CD4-positive, CD25-positive, alpha-beta regulatory T cell (primary cell): ENCODE results near the gene FOXP1. TPM values are rescaled to one million over a fixed set of nuclear protein-coding genes. Genes with fewer than 3 reads are reported as not detected.
A peak's percentile ranks its signal among the peaks of the same experiment; 100 is the strongest.

Source experiments
- ATAC-seq, 2 donors: fragments of 150-1000 bp; cut with Tn5 transposase; one replicate each; pipeline ENCODE4 v1.10.0; 2021; ENCODE audit warnings: low read depth in 2 of 2, moderate number of reproducible peaks in 2 of 2, moderate library complexity in 1 of 2
- DNase-seq, 3 donors: peaks; one replicate each; pipeline versions ENCODE4 v3.0.0 to v3.0.0-alpha.2; 2012 to 2022; ENCODE audit warnings: mixed read lengths in 1 of 3
- H3K27ac ChIP-seq: one replicate; pipeline ENCODE4 v1.7.0; 2013; ENCODE audit warnings: mild to moderate bottlenecking, low read length; ENCODE audit not compliant: insufficient read depth, poor library complexity, severe bottlenecking
- H3K27me3 ChIP-seq: one replicate; pipeline ENCODE4 v1.7.0; 2013; ENCODE audit warnings: low read length; ENCODE audit not compliant: control insufficient read depth, insufficient read depth
- H3K36me3 ChIP-seq: one replicate; pipeline ENCODE4 v1.7.0; 2013; ENCODE audit warnings: mild to moderate bottlenecking, low read length, moderate library complexity; ENCODE audit not compliant: control insufficient read depth, insufficient read depth
- H3K4me1 ChIP-seq: 2 replicates; pipeline ENCODE4 v1.7.0; 2013; ENCODE audit warnings: mild to moderate bottlenecking, low read length; ENCODE audit not compliant: insufficient read depth, control insufficient read depth, poor library complexity, severe bottlenecking
- H3K4me3 ChIP-seq: one replicate; pipeline ENCODE4 v1.7.0; 2013; ENCODE audit warnings: low read depth, mild to moderate bottlenecking, low read length, moderate library complexity
- H3K9me3 ChIP-seq, 2 experiments: 1 replicate in 1 of 2; 2 replicates in 1 of 2; pipeline ENCODE4 v1.7.0; 2013; ENCODE audit warnings: low read length in 2 of 2, mild to moderate bottlenecking in 1 of 2, moderate library complexity in 1 of 2; ENCODE audit not compliant: control insufficient read depth in 2 of 2
- H3K27ac Mint-ChIP-seq, 3 donors: one replicate each; pipeline ENCODE4 v1.8.0; 2020 to 2022; ENCODE audit warnings: mild to moderate bottlenecking in 3 of 3, mixed read lengths in 3 of 3, moderate library complexity in 2 of 3
- H3K27me3 Mint-ChIP-seq: one replicate; pipeline ENCODE4 v1.8.0; 2022; ENCODE audit warnings: mild to moderate bottlenecking, mixed read lengths
- H3K36me3 Mint-ChIP-seq: one replicate; pipeline ENCODE4 v1.8.0; 2020; ENCODE audit warnings: mixed read lengths
- H3K4me1 Mint-ChIP-seq, 4 donors: one replicate each; pipeline ENCODE4 v1.8.0; 2020 to 2022; ENCODE audit warnings: mixed read lengths in 4 of 4, mild to moderate bottlenecking in 1 of 4
- H3K4me3 Mint-ChIP-seq, 4 donors: one replicate each; pipeline ENCODE4 v1.8.0; 2020 to 2022; ENCODE audit warnings: mild to moderate bottlenecking in 4 of 4, mixed read lengths in 4 of 4, moderate library complexity in 3 of 4
- H3K9me3 Mint-ChIP-seq, 7 donors: one replicate each; pipeline ENCODE4 v1.8.0; 2020 to 2022; ENCODE audit warnings: mixed read lengths in 7 of 7, mild to moderate bottlenecking in 3 of 7, moderate library complexity in 2 of 7
- polyA plus RNA-seq, 4 donors: library from polyadenylated mRNA; unstranded; fragments of 300-500 nt; fragmentation: Illumina TruSeq; gene quantifications; one replicate each; pipeline ENCODE4 v1.2.3, GENCODE V29; 2021
- total RNA-seq: library from RNA; stranded (reverse); gene quantifications from one replicate; pipeline ENCODE4 v1.2.3, GENCODE V29; 2022

Gene FOXP1
- total and polyA plus RNA-seq, 5 donors from 2014 or later: 301 to 599 (median 346) TPM

DNA sequence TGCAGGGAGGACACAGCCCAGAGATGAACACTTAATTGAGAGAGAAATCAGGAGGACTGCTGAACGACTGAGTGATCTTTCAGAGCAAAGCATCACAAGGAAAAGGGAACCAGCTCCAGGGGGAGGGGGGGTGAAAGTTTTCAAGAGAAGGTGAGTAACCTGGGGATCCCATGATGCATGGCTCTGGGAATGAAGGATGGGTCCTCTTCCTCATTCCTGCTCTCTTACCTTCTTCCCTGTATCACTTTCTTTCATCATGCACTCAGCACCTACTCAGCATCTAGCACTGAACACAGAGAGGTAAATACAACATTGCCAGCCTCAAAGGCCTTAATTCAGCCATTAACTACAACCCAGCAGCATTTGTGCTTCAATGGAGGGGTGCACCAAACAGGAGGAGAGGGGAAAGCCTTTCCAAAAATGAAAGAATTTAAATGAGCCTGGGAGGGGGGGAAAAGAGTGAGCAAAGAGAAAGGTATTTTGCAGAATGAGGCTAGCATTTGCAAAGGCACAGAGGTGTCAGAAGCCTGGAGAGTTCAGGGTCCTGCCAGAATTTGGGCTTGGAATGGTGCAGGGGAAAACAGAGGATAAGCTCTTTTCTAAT lies 427.4 kb downstream of the FOXP1 start:
- H3K36me3 ChIP-seq: peaks cover 8% of the 10 kb centered on the region
- H3K27me3 Mint-ChIP-seq: no peaks in the 10 kb centered on the region
- H3K4me1 ChIP-seq: peaks cover 27% of the 10 kb centered on the region
- no peaks in the 10 kb centered on the region for H3K9me3 ChIP-seq
- H3K27me3 ChIP-seq: no peaks in the 10 kb centered on the region
- peak overlapping the region in 2 of 4 donors; percentile 10 to 31 for H3K4me3 Mint-ChIP-seq
- DNase-seq (no peak), ATAC-seq (no peak)
- peaks cover 27% of the 10 kb centered on the region for H3K36me3 Mint-ChIP-seq
- H3K27ac Mint-ChIP-seq: peak overlapping the region; percentile 73 to 94 (median 77)
- H3K4me1 Mint-ChIP-seq: peaks cover 23 to 89% (median 58%) of the 10 kb centered on the region in 4 donors
- no peak overlapping the region for H3K4me3 ChIP-seq
- H3K9me3 Mint-ChIP-seq: peaks cover 0 to 3% (median 0%) of the 10 kb centered on the region in 7 donors
- peak overlapping the region; percentile 48 for H3K27ac ChIP-seq

DNA sequence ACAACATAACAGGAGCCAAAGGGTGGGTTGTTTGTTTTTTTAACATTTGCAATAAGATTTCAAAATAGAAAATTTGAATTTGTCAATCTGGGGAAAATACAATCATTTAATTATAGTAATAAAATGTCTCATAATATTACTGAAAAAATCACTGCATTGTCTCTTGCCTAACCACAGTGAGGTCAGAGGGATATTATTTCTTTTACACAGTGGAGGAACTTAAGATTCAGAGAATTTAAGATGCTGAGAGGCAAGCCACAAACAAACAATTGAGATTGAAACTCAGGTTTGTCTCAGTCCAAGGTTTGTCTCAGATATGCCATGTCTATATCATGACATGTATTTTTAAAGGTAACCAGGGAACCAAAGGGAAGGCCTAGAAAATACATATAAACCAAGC lies 428.7 kb downstream of the FOXP1 start:
- H3K27me3 ChIP-seq: no peaks in the 10 kb centered on the region
- peaks cover 8% of the 10 kb centered on the region for H3K36me3 ChIP-seq
- H3K4me1 ChIP-seq: peaks cover 38% of the 10 kb centered on the region
- no peak for DNase-seq
- H3K4me1 Mint-ChIP-seq: peaks cover 32 to 92% (median 62%) of the 10 kb centered on the region in 4 donors
- H3K27ac ChIP-seq: no peak overlapping the region
- H3K27ac Mint-ChIP-seq: peak overlapping the region in 1 of 3 donors; percentile 28
- H3K4me3 Mint-ChIP-seq: peak overlapping the region in 1 of 4 donors; percentile 36
- H3K4me3 ChIP-seq: no peak overlapping the region
- peaks cover 21% of the 10 kb centered on the region for H3K36me3 Mint-ChIP-seq
- no peaks in the 10 kb centered on the region for H3K9me3 ChIP-seq
- no peaks in the 10 kb centered on the region for H3K27me3 Mint-ChIP-seq
- ATAC-seq: no peak
- H3K9me3 Mint-ChIP-seq: no peaks in the 10 kb centered on the region

- H3K27ac Mint-ChIP-seq: no peak overlapping the region
- no peak overlapping the region for H3K27ac ChIP-seq
- no peaks in the 10 kb centered on the region for H3K27me3 ChIP-seq
- no peaks in the 10 kb centered on the region for H3K9me3 ChIP-seq
- DNase-seq (no peak), ATAC-seq (no peak)
- peaks cover 27 to 90% (median 63%) of the 10 kb centered on the region in 4 donors for H3K4me1 Mint-ChIP-seq
- peaks cover 25% of the 10 kb centered on the region for H3K36me3 Mint-ChIP-seq
- H3K36me3 ChIP-seq: peaks cover 3% of the 10 kb centered on the region
- no peak overlapping the region for H3K4me3 ChIP-seq
- peak overlapping the region in 3 of 4 donors; percentile 32 to 65 (median 34) for H3K4me3 Mint-ChIP-seq
- H3K9me3 Mint-ChIP-seq: no peaks in the 10 kb centered on the region
- peaks cover 38% of the 10 kb centered on the region for H3K4me1 ChIP-seq
- no peaks in the 10 kb centered on the region for H3K27me3 Mint-ChIP-seq
Observed at GRCh38 chr3:71153713-71154112, 429.8 kb downstream of the FOXP1 start.

DNA sequence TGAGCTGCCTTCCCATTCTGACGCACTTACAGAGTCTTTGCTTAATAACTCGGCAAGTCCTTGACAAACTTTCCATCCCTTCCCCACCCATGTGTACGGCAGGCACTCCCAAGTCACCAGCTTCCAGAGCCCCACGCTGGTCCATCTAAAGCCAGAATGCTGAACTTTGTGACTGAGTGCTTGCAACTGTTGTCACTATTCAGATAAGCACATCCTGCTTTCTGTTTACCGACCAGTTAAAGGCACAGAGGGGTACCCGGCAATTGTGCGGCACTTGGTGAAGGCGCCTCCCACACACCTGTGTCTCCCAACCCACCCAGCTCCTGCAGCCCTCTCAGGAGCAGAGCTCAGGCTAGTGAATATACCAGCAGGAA lies 430.6 kb downstream of the FOXP1 start:
- Histone ChIP-seq H3K27ac (no peak overlapping the region), H3K9me3 (no peaks in the 10 kb centered on the region), H3K27me3 (no peaks in the 10 kb centered on the region), H3K4me3 (no peak overlapping the region), H3K36me3 (peaks cover 3% of the 10 kb centered on the region), H3K4me1 (peaks cover 38% of the 10 kb centered on the region)
- Mint-ChIP-seq H3K4me1 (peaks cover 30 to 87% (median 63%) of the 10 kb centered on the region in 4 donors), H3K27me3 (no peaks in the 10 kb centered on the region), H3K9me3 (no peaks in the 10 kb centered on the region), H3K36me3 (peaks cover 30% of the 10 kb centered on the region), H3K27ac (peak overlapping the region; percentile 58 to 74 (median 64)), H3K4me3 (peak overlapping the region in 2 of 4 donors; percentile 41 to 68)
- ATAC-seq (no peak), DNase-seq (no peak)

DNA sequence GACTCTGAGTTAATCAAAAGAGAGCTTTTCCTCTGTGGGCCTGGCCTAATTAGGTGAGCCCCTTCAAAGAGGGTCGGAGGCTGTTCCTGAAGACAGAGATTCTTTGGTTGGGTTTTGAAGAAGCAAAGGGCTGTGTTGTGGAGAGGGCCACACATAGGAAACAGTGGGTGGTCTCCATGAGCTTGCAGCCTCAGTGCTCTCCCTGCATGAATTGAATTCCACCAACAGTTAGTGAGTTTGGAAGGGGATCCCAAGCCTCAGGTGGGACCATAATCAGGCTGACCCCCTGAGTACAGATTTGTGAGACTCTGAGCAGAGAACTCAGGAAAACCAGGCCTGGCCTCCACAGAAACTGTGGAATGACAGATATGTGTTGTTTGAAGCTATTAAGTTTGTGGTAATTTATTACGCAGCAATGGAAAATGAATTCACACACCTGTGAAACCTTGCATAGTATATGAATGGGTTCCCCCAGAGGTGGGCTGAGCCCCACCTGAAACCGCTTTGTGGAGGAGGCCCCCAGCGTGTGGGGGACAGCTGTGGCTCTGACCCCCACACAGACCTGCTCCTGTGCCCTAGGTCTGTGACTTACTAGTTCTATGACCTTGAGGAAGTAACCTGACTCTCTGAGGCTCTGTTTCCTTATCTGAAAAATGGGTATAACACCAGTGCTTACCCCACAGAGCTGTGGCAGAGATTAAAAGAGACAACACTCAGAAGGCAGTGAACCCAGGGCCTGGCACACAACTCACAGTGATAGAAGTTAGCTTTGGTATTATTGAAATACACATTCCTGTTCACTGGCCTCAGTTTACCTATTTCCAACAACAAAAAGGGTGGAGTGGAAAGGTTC lies 431.3 kb downstream of the FOXP1 start:
- no peaks in the 10 kb centered on the region for H3K9me3 ChIP-seq
- H3K27me3 ChIP-seq: no peaks in the 10 kb centered on the region
- H3K36me3 ChIP-seq: peaks cover 4% of the 10 kb centered on the region
- H3K36me3 Mint-ChIP-seq: peaks cover 31% of the 10 kb centered on the region
- ATAC-seq (no peak), DNase-seq (no peak)
- H3K4me1 Mint-ChIP-seq: peaks cover 35 to 84% (median 57%) of the 10 kb centered on the region in 4 donors
- peak overlapping the region in 2 of 4 donors; percentile 10 to 68 for H3K4me3 Mint-ChIP-seq
- H3K4me3 ChIP-seq: no peak overlapping the region
- no peaks in the 10 kb centered on the region for H3K9me3 Mint-ChIP-seq
- H3K27me3 Mint-ChIP-seq: no peaks in the 10 kb centered on the region
- peak overlapping the region; percentile 35 for H3K27ac ChIP-seq
- H3K4me1 ChIP-seq: peaks cover 38% of the 10 kb centered on the region
- H3K27ac Mint-ChIP-seq: peak overlapping the region; percentile 74 to 80 (median 77)

- no peaks in the 10 kb centered on the region for H3K9me3 ChIP-seq
- ATAC-seq (peak; percentile 56), DNase-seq (peak in 1 of 3 donors; percentile 54)
- H3K4me3 ChIP-seq: peak overlapping the region; percentile 54
- H3K27me3 Mint-ChIP-seq: no peaks in the 10 kb centered on the region
- H3K36me3 ChIP-seq: peaks cover 11% of the 10 kb centered on the region
- H3K27me3 ChIP-seq: no peaks in the 10 kb centered on the region
- H3K4me1 ChIP-seq: peaks cover 38% of the 10 kb centered on the region
- H3K36me3 Mint-ChIP-seq: peaks cover 24% of the 10 kb centered on the region
- peaks cover 0 to 1% (median 0%) of the 10 kb centered on the region in 7 donors for H3K9me3 Mint-ChIP-seq
- H3K4me3 Mint-ChIP-seq: peak overlapping the region; percentile 13 to 63 (median 38)
- peak overlapping the region; percentile 61 for H3K27ac ChIP-seq
- H3K4me1 Mint-ChIP-seq: peaks cover 43 to 82% (median 47%) of the 10 kb centered on the region in 4 donors
- H3K27ac Mint-ChIP-seq: peak overlapping the region; percentile 73 to 77 (median 77)
Observed at GRCh38 chr3:71149959-71150954, 433.3 kb downstream of the FOXP1 start.

DNA sequence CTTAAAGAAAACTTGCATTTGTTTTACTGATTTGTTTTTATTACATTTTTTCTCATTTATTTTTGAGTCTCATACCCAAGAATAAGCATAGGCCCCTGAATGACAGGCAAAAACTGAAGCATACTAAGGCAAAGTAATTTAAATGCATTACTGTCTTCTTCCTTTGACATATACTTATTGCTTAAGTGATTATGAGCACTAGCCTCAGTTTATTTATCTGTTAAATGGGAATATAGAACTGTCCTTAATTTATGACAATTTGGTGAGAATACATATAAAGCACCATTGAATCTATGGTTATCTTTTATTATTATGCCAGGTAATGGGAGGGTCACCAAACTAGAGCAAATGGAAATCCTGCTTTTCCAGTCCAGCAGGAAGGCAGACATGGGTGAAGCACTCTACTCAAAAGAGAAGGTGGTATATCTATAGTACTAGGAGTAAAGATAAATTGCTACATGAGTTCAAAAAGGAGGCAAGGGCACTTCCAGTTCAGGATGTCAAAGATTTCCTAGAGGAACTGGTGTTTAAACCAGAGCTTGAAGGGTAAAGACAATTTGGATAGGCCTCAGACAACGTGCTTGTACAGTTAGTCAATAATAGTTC lies 435.0 kb downstream of the FOXP1 start:
- peaks cover 32 to 82% (median 51%) of the 10 kb centered on the region in 4 donors for H3K4me1 Mint-ChIP-seq
- Histone ChIP-seq H3K36me3 (peaks cover 11% of the 10 kb centered on the region), H3K27ac (no peak overlapping the region), H3K27me3 (no peaks in the 10 kb centered on the region), H3K9me3 (no peaks in the 10 kb centered on the region), H3K4me1 (peaks cover 34% of the 10 kb centered on the region), H3K4me3 (no peak overlapping the region)
- no peak for ATAC-seq
- DNase-seq: no peak
- H3K4me3 Mint-ChIP-seq: no peak overlapping the region
- H3K27ac Mint-ChIP-seq: peak overlapping the region in 2 of 3 donors; percentile 62 to 88
- peaks cover 0 to 1% (median 0%) of the 10 kb centered on the region in 7 donors for H3K9me3 Mint-ChIP-seq
- H3K27me3 Mint-ChIP-seq: no peaks in the 10 kb centered on the region
- peaks cover 29% of the 10 kb centered on the region for H3K36me3 Mint-ChIP-seq
